GM12878 (cell line): ENCODE results near the gene CLIP2. TPM values are rescaled to one million over a fixed set of nuclear protein-coding genes. Genes with fewer than 3 reads are reported as not detected.

Experiments
- ATAC-seq: fragments of 200-7000 bp; cut with Tn5 transposase; 3 replicates; pipeline ENCODE4 v1.9.1; 2020; ENCODE audit warnings: mild to moderate bottlenecking, moderate library complexity
- BruUV-seq: library from RNA; stranded (reverse); fragments of 400-500 nt; replicated peaks from 2 replicates; lab custom pipeline; 2021; lab: Mats Ljungman, UMichigan
- CTCF ChIA-PET: fragments of 300-600 bp; sonication (Branson Sonifier 250); formaldehyde crosslinking; extraction: SDS; loops from one replicate; lab custom pipeline; 2021; ENCODE audit warnings: inconsistent platforms; lab: Yijun Ruan, JAX
- POLR2A ChIA-PET: fragments of 350-600 bp; formaldehyde crosslinking; extraction: SDS; loops from one replicate; lab custom pipeline; 2021; ENCODE audit warnings: inconsistent platforms; lab: Charles Lee
- RAD21 ChIA-PET: fragments of 300-600 bp; sonication (Branson Sonifier 250); formaldehyde crosslinking; loops from one replicate; lab custom pipeline; 2023; ENCODE audit warnings: antibody characterized with exemption; ENCODE audit not compliant: unreplicated experiment; lab: Charles Lee
- SMC1A ChIA-PET: fragments of 300-600 bp; sonication (Branson Sonifier 250); formaldehyde crosslinking; loops from one replicate; lab custom pipeline; 2023; ENCODE audit not compliant: unreplicated experiment, uncharacterized antibody; lab: Charles Lee
- DNase-seq: peaks from one replicate; pipeline ENCODE4 v3.0.0-alpha.2; 2011; ENCODE audit warnings: low read depth, low spot score
- FAIRE-seq: peaks from 3 replicates; lab custom pipeline; 2011; peaks lifted over from hg19 to GRCh38; lab: Jason Lieb, UNC
- H2AFZ ChIP-seq: 2 replicates; pipeline ENCODE4 v1.6.0; 2011; ENCODE audit warnings: low read depth, low read length, control low read depth; ENCODE audit not compliant: control insufficient read depth
- H3K27ac ChIP-seq: 2 replicates; pipeline ENCODE4 v1.5.1; 2011; ENCODE audit warnings: control low read depth; ENCODE audit not compliant: control insufficient read depth, insufficient read depth
- H3K27me3 ChIP-seq, 2 experiments: replicated peaks in 1 of 2; 2 replicates each; pipeline versions ENCODE4 v1.6.0 to v1.6.1; 2011; ENCODE audit warnings: low read length in 1 of 2; ENCODE audit not compliant: control insufficient read depth in 2 of 2, insufficient read depth in 2 of 2
- H3K36me3 ChIP-seq, 2 experiments: 2 replicates each; pipeline ENCODE4 v1.5.1; 2011; ENCODE audit warnings: low read length in 1 of 2; ENCODE audit not compliant: control insufficient read depth in 2 of 2, insufficient read depth in 2 of 2
- H3K4me1 ChIP-seq: 2 replicates; pipeline ENCODE4 v1.6.1; 2011; ENCODE audit warnings: mild to moderate bottlenecking, low read length, moderate library complexity, mixed read lengths; ENCODE audit not compliant: control insufficient read depth, insufficient read depth
- H3K4me2 ChIP-seq: 2 replicates; pipeline ENCODE4 v1.6.0; 2011; ENCODE audit warnings: control low read depth; ENCODE audit not compliant: control insufficient read depth, insufficient read depth
- H3K4me3 ChIP-seq: fragments of 200-600 bp; sonication (generic); 2 replicates; pipeline ENCODE4 v1.5.1; 2016
- H3K79me2 ChIP-seq: 2 replicates; pipeline ENCODE4 v1.6.0; 2011; ENCODE audit warnings: low read length; ENCODE audit not compliant: control insufficient read depth, insufficient read depth
- H3K9ac ChIP-seq: 2 replicates; pipeline ENCODE4 v1.8.0; 2011; ENCODE audit warnings: low read length, control low read depth, mixed read lengths; ENCODE audit not compliant: control insufficient read depth, insufficient read depth
- H3K9me3 ChIP-seq: replicated peaks from 3 replicates; pipeline ENCODE4 v1.5.1; 2011; ENCODE audit warnings: mild to moderate bottlenecking, low read length; ENCODE audit not compliant: control insufficient read depth, insufficient read depth
- H4K20me1 ChIP-seq: 2 replicates; pipeline ENCODE4 v1.6.0; 2011; ENCODE audit not compliant: control insufficient read depth, insufficient read depth
- CBX3 ChIP-seq: fragments of 200-600 bp; sonication (generic); IDR thresholded peaks from 2 replicates; pipeline ENCODE4 v1.6.1; 2016; ENCODE audit warnings: low read depth, borderline replicate concordance
- EP300 ChIP-seq, 2 experiments: fragments of 150-350 bp in 1 of 2; IDR thresholded peaks; 2 replicates each; pipeline ENCODE4 v1.6.1; 2011 to 2012; ENCODE audit warnings: low read depth in 2 of 2, low read length in 2 of 2, borderline replicate concordance in 1 of 2, improper control_type of control experiment in 1 of 2, inconsistent platforms in 1 of 2; ENCODE audit not compliant: control insufficient read depth in 1 of 2
- EZH2 ChIP-seq: IDR thresholded peaks from 2 replicates; pipeline ENCODE4 v1.6.1; 2012; ENCODE audit warnings: low read depth, mild to moderate bottlenecking, control low read depth, inconsistent platforms, low read length, borderline replicate concordance; ENCODE audit not compliant: control insufficient read depth
- FOS ChIP-seq: IDR thresholded peaks from 3 replicates; pipeline ENCODE4 v1.6.1; 2011; ENCODE audit warnings: borderline replicate concordance; ENCODE audit not compliant: insufficient read length; ENCODE audit errors: extremely low read depth
- HDAC6 ChIP-seq: fragments of 200-600 bp; sonication (generic); IDR thresholded peaks from one replicate; pipeline ENCODE4 v1.8.0; 2017; ENCODE audit warnings: antibody characterized with exemption; ENCODE audit not compliant: unreplicated experiment
- MTA3 ChIP-seq: IDR thresholded peaks from 2 replicates; pipeline ENCODE4 v1.6.1; 2012; ENCODE audit warnings: low read length, inconsistent platforms, borderline replicate concordance
- POLR2A ChIP-seq: IDR thresholded peaks from 2 replicates; pipeline ENCODE4 v1.6.1; 2011; ENCODE audit warnings: low read depth, mild to moderate bottlenecking, low read length
- SMAD5 ChIP-seq: IDR thresholded peaks from 2 replicates; pipeline ENCODE4 v1.6.1; 2016; ENCODE audit warnings: antibody characterized with exemption, low read depth
- ZNF207 ChIP-seq: fragments of 450-650 bp; IDR thresholded peaks from 2 replicates; pipeline ENCODE4 v1.6.1; 2014; ENCODE audit warnings: antibody characterized with exemption, mild to moderate bottlenecking, borderline replicate concordance
- WGBS: methylation state at CpG from one replicate; pipeline ENCODE4 v1.1.6; 2016; ENCODE audit warnings: low lambda C conversion rate; ENCODE audit not compliant: insufficient replicate concordance, insufficient coverage; ENCODE audit errors: missing lambda C conversion rate; 5-methylcytosine and 5-hydroxymethylcytosine counted together
- in situ Hi-C: fragments of 300-500 bp; cut with MboI; formaldehyde crosslinking; loops from 9 replicates; pipeline ENCODE4 v1.14.3; 2018; ENCODE audit warnings: mixed read lengths
- intact Hi-C: fragments of 100-400 bp; cut with micrococcal nuclease; formaldehyde crosslinking; loops from one replicate; pipeline ENCODE4 v1.14.2; 2022; ENCODE audit not compliant: unreplicated experiment
- polyA plus RNA-seq, 11 experiments: library from polyadenylated mRNA; depleted of rRNA in 4 of 11; unstranded in 6 of 11; stranded (reverse) in 5 of 11; fragments of >200 nt; fragmentation: Nextera tagmentation in 4 of 11; fragmentation: Illumina TruSeq in 1 of 11; extraction: Ambion mirVana in 4 of 11; extraction: Trizol in 1 of 11; gene quantifications; 1 replicate in 1 of 11; 2 replicates in 10 of 11; pipeline versions ENCODE4 v1.2.1 to v1.2.3, GENCODE V29; 2011 to 2016; ENCODE audit warnings: inconsistent platforms in 2 of 11, missing spikeins in 2 of 11, low read depth in 1 of 11
- total RNA-seq, 4 experiments: library from RNA; depleted of rRNA in 3 of 4; stranded (reverse); fragments of >200 nt in 3 of 4; fragmentation: Illumina TruSeq in 1 of 4; extraction: Trizol in 1 of 4; gene quantifications; 2 replicates each; pipeline versions ENCODE4 v1.2.1 to v1.2.3, GENCODE V29; 2013 to 2021
- TF ChIP-seq, protein P1 (sequence below): fragments of 450-650 bp; IDR thresholded peaks from 2 replicates; pipeline ENCODE4 v1.6.1; 2017; ENCODE audit warnings: mild to moderate bottlenecking, low read depth, inconsistent platforms; ENCODE audit not compliant: poor library complexity, severe bottlenecking
- TF ChIP-seq, protein P2 (sequence below), 3 experiments: IDR thresholded peaks in 2 of 3; conservative IDR thresholded peaks in 1 of 3; 2 replicates each; pipeline ENCODE4 v1.5.1; 2011; ENCODE audit warnings: low read depth in 3 of 3, low read length in 3 of 3, mild to moderate bottlenecking in 3 of 3, control low read depth in 2 of 3, moderate library complexity in 2 of 3, inconsistent platforms in 1 of 3, mixed read lengths in 1 of 3; ENCODE audit not compliant: control insufficient read depth in 2 of 3, insufficient read depth in 1 of 3; ENCODE audit errors: extremely low read depth in 1 of 3
- TF ChIP-seq, protein P3 (sequence below): fragments of 450-650 bp; IDR thresholded peaks from 2 replicates; pipeline ENCODE4 v1.6.1; 2018; ENCODE audit warnings: mild to moderate bottlenecking, low read depth, moderate library complexity; ENCODE audit not compliant: partially characterized antibody

CLIP2 gene
- total and polyA plus RNA-seq, 10 of the 15 experiments (the other 5 are each of a cell fraction or from before 2014, with no cell fraction given), result 0.26 to 56.3 (median 21.0) TPM

DNA sequence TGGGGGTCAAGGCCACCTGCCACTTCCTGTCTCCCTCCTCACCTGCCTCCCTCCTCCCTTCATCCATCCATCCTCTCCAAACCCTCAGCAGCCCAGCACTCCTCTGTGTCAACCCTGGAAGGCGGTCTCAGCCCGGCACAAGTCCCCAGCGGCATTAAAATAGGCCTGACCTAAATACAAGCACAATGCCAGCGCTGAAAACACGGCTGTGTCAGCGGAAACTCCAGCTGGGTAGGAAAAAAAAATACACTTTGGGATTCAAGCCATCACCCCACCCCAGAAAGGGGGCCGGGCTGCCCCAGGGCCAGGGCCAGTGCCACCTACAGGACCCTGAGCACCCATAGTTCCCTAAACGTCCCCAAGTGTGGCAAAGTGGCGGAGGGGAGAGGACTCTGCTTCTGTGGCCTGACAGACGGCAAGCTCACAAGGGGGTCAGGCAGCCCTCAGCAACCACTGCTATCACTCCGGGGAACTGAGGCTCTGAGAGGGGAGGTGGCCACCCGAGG is 141.8 kb downstream of the CLIP2 start:
- Histone ChIP-seq H4K20me1 (no peaks in the 10 kb centered on the region), H3K4me1 (no peaks in the 10 kb centered on the region), H3K9me3 (no peaks in the 10 kb centered on the region), H3K4me2 (no peak overlapping the region), H3K36me3 (no peaks in the 10 kb centered on the region), H3K27ac (no peak overlapping the region), H3K4me3 (no peak overlapping the region), H3K27me3 (no peaks in the 10 kb centered on the region), H3K9ac (no peak overlapping the region), H3K79me2 (no peaks in the 10 kb centered on the region), H2AFZ (no peak overlapping the region)
- ChIA-PET SMC1A (no interaction called here), POLR2A (no interaction called here), RAD21 (no interaction called here), CTCF (interaction anchor here (0.8 kb wide), 1 partner anchor 18 kb away, joined by 3 read pairs; no protein-coding TSS in a partner anchor)
- no peak for ATAC-seq
- BruUV-seq, result no TSS peak
- in situ Hi-C loops, result loop anchor here (25.0 kb wide), 1 partner anchor 131 kb away; no protein-coding TSS in a partner anchor
- intact Hi-C loops, result no loop called here
- no peak for FAIRE-seq
- WGBS, result 55% methylated on average over 12 of the region's 12 CpGs
- DNase-seq, result no peak
- TF ChIP-seq CBX3 (no peak), ZNF207 (no peak), MTA3 (no peak), FOS (no peak), HDAC6 (no peak), EZH2 (no peak), POLR2A (no peak), EP300 (IDR thresholded peaks at IDR 0.05; ENCODE audit: borderline replicate concordance in 1 of 2, control insufficient read depth in 1 of 2, low read depth in 2 of 2, low read length in 2 of 2) (no peak), SMAD5 (no peak)
- TF ChIP-seq, protein P1, sequence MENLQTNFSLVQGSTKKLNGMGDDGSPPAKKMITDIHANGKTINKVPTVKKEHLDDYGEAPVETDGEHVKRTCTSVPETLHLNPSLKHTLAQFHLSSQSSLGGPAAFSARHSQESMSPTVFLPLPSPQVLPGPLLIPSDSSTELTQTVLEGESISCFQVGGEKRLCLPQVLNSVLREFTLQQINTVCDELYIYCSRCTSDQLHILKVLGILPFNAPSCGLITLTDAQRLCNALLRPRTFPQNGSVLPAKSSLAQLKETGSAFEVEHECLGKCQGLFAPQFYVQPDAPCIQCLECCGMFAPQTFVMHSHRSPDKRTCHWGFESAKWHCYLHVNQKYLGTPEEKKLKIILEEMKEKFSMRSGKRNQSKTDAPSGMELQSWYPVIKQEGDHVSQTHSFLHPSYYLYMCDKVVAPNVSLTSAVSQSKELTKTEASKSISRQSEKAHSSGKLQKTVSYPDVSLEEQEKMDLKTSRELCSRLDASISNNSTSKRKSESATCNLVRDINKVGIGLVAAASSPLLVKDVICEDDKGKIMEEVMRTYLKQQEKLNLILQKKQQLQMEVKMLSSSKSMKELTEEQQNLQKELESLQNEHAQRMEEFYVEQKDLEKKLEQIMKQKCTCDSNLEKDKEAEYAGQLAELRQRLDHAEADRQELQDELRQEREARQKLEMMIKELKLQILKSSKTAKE, result no peak
- TF ChIP-seq, protein P2, sequence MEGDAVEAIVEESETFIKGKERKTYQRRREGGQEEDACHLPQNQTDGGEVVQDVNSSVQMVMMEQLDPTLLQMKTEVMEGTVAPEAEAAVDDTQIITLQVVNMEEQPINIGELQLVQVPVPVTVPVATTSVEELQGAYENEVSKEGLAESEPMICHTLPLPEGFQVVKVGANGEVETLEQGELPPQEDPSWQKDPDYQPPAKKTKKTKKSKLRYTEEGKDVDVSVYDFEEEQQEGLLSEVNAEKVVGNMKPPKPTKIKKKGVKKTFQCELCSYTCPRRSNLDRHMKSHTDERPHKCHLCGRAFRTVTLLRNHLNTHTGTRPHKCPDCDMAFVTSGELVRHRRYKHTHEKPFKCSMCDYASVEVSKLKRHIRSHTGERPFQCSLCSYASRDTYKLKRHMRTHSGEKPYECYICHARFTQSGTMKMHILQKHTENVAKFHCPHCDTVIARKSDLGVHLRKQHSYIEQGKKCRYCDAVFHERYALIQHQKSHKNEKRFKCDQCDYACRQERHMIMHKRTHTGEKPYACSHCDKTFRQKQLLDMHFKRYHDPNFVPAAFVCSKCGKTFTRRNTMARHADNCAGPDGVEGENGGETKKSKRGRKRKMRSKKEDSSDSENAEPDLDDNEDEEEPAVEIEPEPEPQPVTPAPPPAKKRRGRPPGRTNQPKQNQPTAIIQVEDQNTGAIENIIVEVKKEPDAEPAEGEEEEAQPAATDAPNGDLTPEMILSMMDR (IDR thresholded peaks at IDR 0.05 in 2 of 3, conservative IDR thresholded peaks at IDR 0.05 in 1 of 3; ENCODE audit: control insufficient read depth in 2 of 3, extremely low read depth in 1 of 3, insufficient read depth in 1 of 3, low read depth in 3 of 3, low read length in 3 of 3), result no peak
- TF ChIP-seq, protein P3, sequence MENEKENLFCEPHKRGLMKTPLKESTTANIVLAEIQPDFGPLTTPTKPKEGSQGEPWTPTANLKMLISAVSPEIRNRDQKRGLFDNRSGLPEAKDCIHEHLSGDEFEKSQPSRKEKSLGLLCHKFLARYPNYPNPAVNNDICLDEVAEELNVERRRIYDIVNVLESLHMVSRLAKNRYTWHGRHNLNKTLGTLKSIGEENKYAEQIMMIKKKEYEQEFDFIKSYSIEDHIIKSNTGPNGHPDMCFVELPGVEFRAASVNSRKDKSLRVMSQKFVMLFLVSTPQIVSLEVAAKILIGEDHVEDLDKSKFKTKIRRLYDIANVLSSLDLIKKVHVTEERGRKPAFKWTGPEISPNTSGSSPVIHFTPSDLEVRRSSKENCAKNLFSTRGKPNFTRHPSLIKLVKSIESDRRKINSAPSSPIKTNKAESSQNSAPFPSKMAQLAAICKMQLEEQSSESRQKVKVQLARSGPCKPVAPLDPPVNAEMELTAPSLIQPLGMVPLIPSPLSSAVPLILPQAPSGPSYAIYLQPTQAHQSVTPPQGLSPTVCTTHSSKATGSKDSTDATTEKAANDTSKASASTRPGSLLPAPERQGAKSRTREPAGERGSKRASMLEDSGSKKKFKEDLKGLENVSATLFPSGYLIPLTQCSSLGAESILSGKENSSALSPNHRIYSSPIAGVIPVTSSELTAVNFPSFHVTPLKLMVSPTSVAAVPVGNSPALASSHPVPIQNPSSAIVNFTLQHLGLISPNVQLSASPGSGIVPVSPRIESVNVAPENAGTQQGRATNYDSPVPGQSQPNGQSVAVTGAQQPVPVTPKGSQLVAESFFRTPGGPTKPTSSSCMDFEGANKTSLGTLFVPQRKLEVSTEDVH, result no peak
